ENCODE data around the gene ASB10. TPM values are rescaled to one million over a fixed set of nuclear protein-coding genes. Genes with fewer than 3 reads are reported as not detected.

The ASB10 gene
- total and polyA plus RNA-seq, 2 of the 13 experiments (the other 11 are each of a cell fraction or from before 2014, with no cell fraction given) = not detected

DNA sequence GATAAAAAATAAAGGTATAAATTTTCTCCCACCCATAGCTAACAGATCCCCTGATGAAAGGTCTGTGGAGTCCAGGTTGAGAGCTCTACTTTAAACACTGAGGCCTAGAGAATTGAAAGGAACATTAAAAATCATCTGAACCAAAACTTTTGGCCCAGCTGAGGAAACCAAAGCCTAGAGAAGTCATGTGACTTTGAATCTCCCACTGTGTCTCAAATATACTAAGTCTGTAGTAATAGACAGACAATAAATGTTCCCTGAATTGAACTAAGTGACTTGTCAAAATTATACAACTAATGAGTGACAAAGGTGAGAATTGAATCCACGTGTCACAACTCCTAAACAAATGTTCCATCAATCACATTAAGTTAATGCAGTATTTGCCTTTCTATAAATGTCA, 25.3 kb downstream of the ASB10 start:
- Histone ChIP-seq H2AFZ (ENCODE audit: low read length) (no peak overlapping the region), H3K27ac (ENCODE audit: extremely low read length, insufficient read depth, low read length) (no peak overlapping the region), H3K27me3 (ENCODE audit: control insufficient read depth in 1 of 2, insufficient read depth in 2 of 2, low read length in 2 of 2) (peaks cover 7 to 59% of the 10 kb centered on the region in 2 experiments), H3K4me1 (ENCODE audit: insufficient read depth, low read length) (no peaks in the 10 kb centered on the region), H4K20me1 (ENCODE audit: insufficient read depth, low read length) (no peaks in the 10 kb centered on the region), H3K9ac (ENCODE audit: insufficient read depth, low read depth, low read length) (no peak overlapping the region), H3K36me3 (replicated peaks in 1 of 2; ENCODE audit: control insufficient read depth in 1 of 2, insufficient read depth in 2 of 2, low read length in 2 of 2) (no peaks in the 10 kb centered on the region), H3K4me2 (ENCODE audit: low read depth, low read length) (no peak overlapping the region), H3K79me2 (ENCODE audit: insufficient read depth, low read length) (no peaks in the 10 kb centered on the region), H3K9me3 (ENCODE audit: low read length) (no peaks in the 10 kb centered on the region), H3K4me3 (replicated peaks in 1 of 3; ENCODE audit: insufficient read depth in 1 of 3, low read depth in 2 of 3, low read length in 3 of 3) (no peak overlapping the region)
- FAIRE-seq = no peak
- 0% methylated on average over 1 of the region's 1 CpG for WGBS (ENCODE audit: low lambda C conversion rate)
- BruUV-seq (replicated peaks) = no TSS peak
- CTCF ChIA-PET (ENCODE audit: low intra/inter-chr PET ratio, low total read pairs) = no interaction called here
- intact Hi-C loops (cut with micrococcal nuclease; ENCODE audit: unreplicated experiment) = no loop called here
- TF ChIP-seq ZNF670 (CRISPR knock-in tag; IDR thresholded peaks at IDR 0.05; ENCODE audit: borderline replicate concordance) (no peak), NCOA5 (CRISPR knock-in tag; IDR thresholded peaks at IDR 0.05) (no peak), ZNF17 (CRISPR knock-in tag; IDR thresholded peaks at IDR 0.05) (no peak), RBM22 (optimal IDR thresholded peaks at IDR 0.05; ENCODE audit: low read length) (no peak)
- POLR2A ChIA-PET = no interaction called here
- in situ Hi-C loops (cut with HindIII; ENCODE audit: extremely low pct_ligation_motif_present, low pct_unique_long_range_greater_than_20kb) = no loop called here
- DNase-seq (ENCODE audit: low spot score) = no peak
- ATAC-seq = no peak

DNA sequence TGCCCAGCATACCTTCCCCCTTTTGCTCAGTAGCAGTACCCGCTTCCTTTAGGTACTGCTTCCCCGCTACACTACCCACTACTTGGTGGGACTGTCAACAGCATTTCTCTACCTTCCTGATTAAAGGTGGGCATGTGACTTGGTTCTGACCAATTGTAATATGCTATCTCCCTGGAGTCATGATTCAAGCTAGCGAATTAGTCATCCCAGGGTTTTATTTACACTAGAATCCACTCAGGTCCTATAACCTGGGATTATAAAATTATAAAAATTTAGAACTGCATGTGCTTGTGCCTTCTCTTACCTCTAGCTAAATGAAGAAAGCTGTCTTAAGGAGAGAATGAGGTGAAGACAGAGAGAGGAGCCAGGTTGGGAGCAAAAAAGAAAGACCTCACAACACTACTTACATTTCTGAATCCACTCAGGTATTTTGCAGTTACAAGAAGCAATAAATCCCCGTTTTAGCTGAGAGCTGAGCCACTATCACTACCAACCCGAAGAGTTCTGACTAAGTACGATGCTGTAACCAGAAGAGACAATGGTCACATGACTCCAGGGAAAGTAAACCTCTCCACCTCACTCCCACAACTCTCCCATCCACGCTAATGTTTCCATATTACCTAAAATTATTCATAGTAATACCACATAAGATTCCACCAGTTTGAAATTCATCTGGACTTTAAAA, 29.3 kb downstream of the ASB10 start:
- Histone ChIP-seq H3K27ac (ENCODE audit: extremely low read length, insufficient read depth, low read length) (no peak overlapping the region), H3K9ac (ENCODE audit: insufficient read depth, low read depth, low read length) (no peak overlapping the region), H4K20me1 (ENCODE audit: insufficient read depth, low read length) (no peaks in the 10 kb centered on the region), H3K4me3 (replicated peaks in 1 of 3; ENCODE audit: insufficient read depth in 1 of 3, low read depth in 2 of 3, low read length in 3 of 3) (no peak overlapping the region), H3K9me3 (ENCODE audit: low read length) (no peaks in the 10 kb centered on the region), H3K4me1 (ENCODE audit: insufficient read depth, low read length) (no peaks in the 10 kb centered on the region), H3K79me2 (ENCODE audit: insufficient read depth, low read length) (no peaks in the 10 kb centered on the region), H3K27me3 (ENCODE audit: control insufficient read depth in 1 of 2, insufficient read depth in 2 of 2, low read length in 2 of 2) (peaks cover 2 to 43% of the 10 kb centered on the region in 2 experiments; a peak in 4 of 5 replicates), H3K36me3 (replicated peaks in 1 of 2; ENCODE audit: control insufficient read depth in 1 of 2, insufficient read depth in 2 of 2, low read length in 2 of 2) (no peaks in the 10 kb centered on the region), H2AFZ (ENCODE audit: low read length) (no peak overlapping the region), H3K4me2 (ENCODE audit: low read depth, low read length) (no peak overlapping the region)
- WGBS (ENCODE audit: low lambda C conversion rate) = 10% methylated on average over 7 of the region's 7 CpGs
- ATAC-seq = no peak
- BruUV-seq (replicated peaks) = no TSS peak
- ChIA-PET CTCF (ENCODE audit: low intra/inter-chr PET ratio, low total read pairs) (no interaction called here), POLR2A (no interaction called here)
- in situ Hi-C loops (cut with HindIII; ENCODE audit: extremely low pct_ligation_motif_present, low pct_unique_long_range_greater_than_20kb) (no loop called here), intact Hi-C loops (cut with micrococcal nuclease; ENCODE audit: unreplicated experiment) (no loop called here)
- DNase-seq (ENCODE audit: low spot score) = no peak
- FAIRE-seq = no peak
- TF ChIP-seq RARG (CRISPR knock-in tag; IDR thresholded peaks at IDR 0.05; ENCODE audit: low read depth) (no peak), ZNF10 (CRISPR knock-in tag; IDR thresholded peaks at IDR 0.05; ENCODE audit: borderline replicate concordance, low read depth) (no peak), ZNF788 (CRISPR knock-in tag; IDR thresholded peaks at IDR 0.05; ENCODE audit: borderline replicate concordance) (no peak), MED13 (CRISPR knock-in tag; IDR thresholded peaks at IDR 0.05) (no peak)
- TF ChIP-seq, protein P1, sequence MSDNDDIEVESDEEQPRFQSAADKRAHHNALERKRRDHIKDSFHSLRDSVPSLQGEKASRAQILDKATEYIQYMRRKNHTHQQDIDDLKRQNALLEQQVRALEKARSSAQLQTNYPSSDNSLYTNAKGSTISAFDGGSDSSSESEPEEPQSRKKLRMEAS (IDR thresholded peaks at IDR 0.05) = no peak
- TF ChIP-seq, protein P2, sequence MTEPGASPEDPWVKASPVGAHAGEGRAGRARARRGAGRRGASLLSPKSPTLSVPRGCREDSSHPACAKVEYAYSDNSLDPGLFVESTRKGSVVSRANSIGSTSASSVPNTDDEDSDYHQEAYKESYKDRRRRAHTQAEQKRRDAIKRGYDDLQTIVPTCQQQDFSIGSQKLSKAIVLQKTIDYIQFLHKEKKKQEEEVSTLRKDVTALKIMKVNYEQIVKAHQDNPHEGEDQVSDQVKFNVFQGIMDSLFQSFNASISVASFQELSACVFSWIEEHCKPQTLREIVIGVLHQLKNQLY (CRISPR knock-in tag; IDR thresholded peaks at IDR 0.05) = no peak
- TF ChIP-seq, protein P3, sequence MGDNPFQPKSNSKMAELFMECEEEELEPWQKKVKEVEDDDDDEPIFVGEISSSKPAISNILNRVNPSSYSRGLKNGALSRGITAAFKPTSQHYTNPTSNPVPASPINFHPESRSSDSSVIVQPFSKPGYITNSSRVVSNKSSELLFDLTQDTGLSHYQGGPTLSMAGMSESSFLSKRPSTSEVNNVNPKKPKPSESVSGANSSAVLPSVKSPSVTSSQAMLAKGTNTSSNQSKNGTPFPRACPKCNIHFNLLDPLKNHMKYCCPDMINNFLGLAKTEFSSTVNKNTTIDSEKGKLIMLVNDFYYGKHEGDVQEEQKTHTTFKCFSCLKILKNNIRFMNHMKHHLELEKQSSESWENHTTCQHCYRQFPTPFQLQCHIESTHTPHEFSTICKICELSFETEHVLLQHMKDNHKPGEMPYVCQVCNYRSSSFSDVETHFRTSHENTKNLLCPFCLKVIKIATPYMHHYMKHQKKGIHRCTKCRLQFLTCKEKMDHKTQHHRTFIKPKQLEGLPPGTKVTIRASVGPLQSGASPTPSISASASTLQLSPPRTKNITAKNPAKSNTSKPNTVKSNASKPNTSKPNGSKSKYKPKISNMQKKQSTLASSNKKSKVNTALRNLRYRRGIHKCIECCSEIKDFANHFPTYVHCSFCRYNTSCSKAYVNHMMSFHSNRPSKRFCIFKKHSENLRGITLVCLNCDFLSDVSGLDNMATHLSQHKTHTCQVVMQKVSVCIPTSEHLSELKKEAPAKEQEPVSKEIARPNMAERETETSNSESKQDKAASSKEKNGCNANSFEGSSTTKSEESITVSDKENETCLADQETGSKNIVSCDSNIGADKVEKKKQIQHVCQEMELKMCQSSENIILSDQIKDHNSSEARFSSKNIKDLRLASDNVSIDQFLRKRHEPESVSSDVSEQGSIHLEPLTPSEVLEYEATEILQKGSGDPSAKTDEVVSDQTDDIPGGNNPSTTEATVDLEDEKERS (CRISPR knock-in tag; IDR thresholded peaks at IDR 0.05) = no peak
